Gastroesophageal sphincter (tissue), 3 donors: Measurements from ENCODE around the gene MRTFB.

ENCODE experiments used
- EP300 ChIP-seq: sonication (generic); formaldehyde crosslinking; IDR thresholded peaks from one replicate; pipeline ENCODE4 v1.6.1; 2017; ENCODE audit warnings: antibody characterized with exemption, mild to moderate bottlenecking
- POLR2AphosphoS5 ChIP-seq: sonication (generic); formaldehyde crosslinking; IDR thresholded peaks from one replicate; pipeline ENCODE4 v1.6.1; 2017; ENCODE audit warnings: antibody characterized with exemption
- TF ChIP-seq, protein P1 (sequence below), 4 experiments: fragments of 200-600 bp in 2 of 4; fragments of 450-650 bp in 2 of 4; sonication (generic) in 1 of 4; IDR thresholded peaks; one replicate each; pipeline ENCODE4 v1.5.1; 2017 to 2019; ENCODE audit warnings: antibody characterized with exemption in 4 of 4, mild to moderate bottlenecking in 2 of 4, moderate library complexity in 2 of 4

DNA sequence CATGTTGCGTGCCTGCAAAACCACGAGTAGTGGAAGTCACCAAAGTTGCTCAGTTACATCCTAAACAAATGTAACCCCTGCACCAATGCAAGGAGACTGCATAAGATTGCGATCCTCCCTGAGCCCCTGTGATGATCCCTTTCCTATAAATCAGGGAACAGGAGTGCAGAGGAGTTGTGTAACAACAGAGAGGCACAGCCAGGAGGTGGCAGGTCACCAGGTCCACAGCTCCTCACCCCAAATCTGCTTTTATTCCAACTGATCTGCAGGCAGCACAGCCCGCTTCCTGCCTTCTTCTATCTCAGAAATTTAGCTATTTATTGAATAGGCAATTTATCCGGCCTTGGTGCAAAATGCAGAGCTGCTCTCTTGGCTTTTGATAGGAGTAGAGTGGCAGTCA, 36.0 kb upstream of the MRTFB start:
- TF ChIP-seq, protein P1, sequence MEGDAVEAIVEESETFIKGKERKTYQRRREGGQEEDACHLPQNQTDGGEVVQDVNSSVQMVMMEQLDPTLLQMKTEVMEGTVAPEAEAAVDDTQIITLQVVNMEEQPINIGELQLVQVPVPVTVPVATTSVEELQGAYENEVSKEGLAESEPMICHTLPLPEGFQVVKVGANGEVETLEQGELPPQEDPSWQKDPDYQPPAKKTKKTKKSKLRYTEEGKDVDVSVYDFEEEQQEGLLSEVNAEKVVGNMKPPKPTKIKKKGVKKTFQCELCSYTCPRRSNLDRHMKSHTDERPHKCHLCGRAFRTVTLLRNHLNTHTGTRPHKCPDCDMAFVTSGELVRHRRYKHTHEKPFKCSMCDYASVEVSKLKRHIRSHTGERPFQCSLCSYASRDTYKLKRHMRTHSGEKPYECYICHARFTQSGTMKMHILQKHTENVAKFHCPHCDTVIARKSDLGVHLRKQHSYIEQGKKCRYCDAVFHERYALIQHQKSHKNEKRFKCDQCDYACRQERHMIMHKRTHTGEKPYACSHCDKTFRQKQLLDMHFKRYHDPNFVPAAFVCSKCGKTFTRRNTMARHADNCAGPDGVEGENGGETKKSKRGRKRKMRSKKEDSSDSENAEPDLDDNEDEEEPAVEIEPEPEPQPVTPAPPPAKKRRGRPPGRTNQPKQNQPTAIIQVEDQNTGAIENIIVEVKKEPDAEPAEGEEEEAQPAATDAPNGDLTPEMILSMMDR (IDR thresholded peaks at IDR 0.05), result no peak
- TF ChIP-seq POLR2AphosphoS5 (no peak), EP300 (no peak)
